WTC11 (cell line): ENCODE measurements around the gene HPS1. TPM values are rescaled to one million over a fixed set of nuclear protein-coding genes. Genes with fewer than 3 reads are reported as not detected.

Source experiments
- ATAC-seq: fragments of 200-7000 bp; cut with Tn5 transposase; 2 replicates; pipeline ENCODE4 v1.10.0; 2021; ENCODE audit warnings: mild to moderate bottlenecking, moderate library complexity
- CTCF ChIA-PET: fragments of 300-600 bp; sonication (Branson Sonifier 250); formaldehyde crosslinking; loops from one replicate; lab custom pipeline; 2021; ENCODE audit warnings: antibody characterized with exemption; lab: Charles Lee
- POLR2A ChIA-PET: fragments of 350-600 bp; sonication (Branson Sonifier 250); formaldehyde crosslinking; loops from one replicate; lab custom pipeline; 2021; ENCODE audit warnings: antibody characterized with exemption; lab: Charles Lee
- DNase-seq: peaks from one replicate; pipeline ENCODE4 v3.0.0; 2021; ENCODE audit warnings: low spot score
- H3K27ac Mint-ChIP-seq: 2 replicates; pipeline ENCODE4 v1.8.0; 2021; ENCODE audit warnings: mixed read lengths
- H3K27me3 Mint-ChIP-seq: 2 replicates; pipeline ENCODE4 v1.8.0; 2021; ENCODE audit warnings: low read depth, mild to moderate bottlenecking, moderate library complexity, mixed read lengths
- H3K36me3 Mint-ChIP-seq: 2 replicates; pipeline ENCODE4 v1.8.0; 2021; ENCODE audit warnings: mixed read lengths
- H3K4me1 Mint-ChIP-seq: 2 replicates; pipeline ENCODE4 v1.8.0; 2022; ENCODE audit warnings: mixed read lengths
- H3K4me3 Mint-ChIP-seq: 2 replicates; pipeline ENCODE4 v1.8.0; 2021; ENCODE audit warnings: mild to moderate bottlenecking, moderate library complexity, mixed read lengths
- H3K9me3 Mint-ChIP-seq: 2 replicates; pipeline ENCODE4 v1.8.0; 2021; ENCODE audit warnings: mixed read lengths
- AR ChIP-seq: fragments of 250-450 bp; sonication (Bioruptor Pico); IDR thresholded peaks from 2 replicates; pipeline ENCODE4 v1.9.0; 2021; ENCODE audit warnings: mild to moderate bottlenecking
- CREB1 ChIP-seq: sonication (generic); formaldehyde crosslinking; IDR thresholded peaks from 2 replicates; pipeline ENCODE4 v1.8.0; 2023; ENCODE audit warnings: mild to moderate bottlenecking, missing genetic modification reagents
- FOXP1 ChIP-seq: sonication (generic); formaldehyde crosslinking; IDR thresholded peaks from 2 replicates; pipeline ENCODE4 v1.8.0; 2022; ENCODE audit warnings: missing genetic modification reagents, mild to moderate bottlenecking, moderate library complexity, borderline replicate concordance
- OVOL2 ChIP-seq: fragments of 250-450 bp; sonication (Bioruptor Pico); IDR thresholded peaks from 2 replicates; pipeline ENCODE4 v1.9.0; 2021; ENCODE audit warnings: mild to moderate bottlenecking, borderline replicate concordance
- TEAD1 ChIP-seq: sonication (generic); formaldehyde crosslinking; IDR thresholded peaks from 2 replicates; pipeline ENCODE4 v1.8.0; 2022; ENCODE audit warnings: mild to moderate bottlenecking, missing genetic modification reagents
- ZNF138 ChIP-seq: sonication (generic); formaldehyde crosslinking; conservative IDR thresholded peaks from 2 replicates; pipeline ENCODE4 v1.8.1; 2022; ENCODE audit warnings: mild to moderate bottlenecking, moderate library complexity, missing genetic modification reagents
- ZNF423 ChIP-seq: fragments of 250-450 bp; sonication (Bioruptor Pico); IDR thresholded peaks from 2 replicates; pipeline ENCODE4 v2.1.2; 2022; ENCODE audit warnings: mild to moderate bottlenecking, moderate library complexity
- total RNA-seq: library from RNA; stranded (reverse); gene quantifications from 3 replicates; pipeline ENCODE4 v1.2.3, GENCODE V29; 2021
- TF ChIP-seq, protein P1 (sequence below): sonication (generic); formaldehyde crosslinking; IDR thresholded peaks from 2 replicates; pipeline ENCODE4 v1.8.1; 2022; ENCODE audit warnings: low read depth, mild to moderate bottlenecking, moderate library complexity, missing genetic modification reagents, borderline replicate concordance
- TF ChIP-seq, protein P2 (sequence below): sonication (generic); formaldehyde crosslinking; IDR thresholded peaks from 2 replicates; pipeline ENCODE4 v1.8.0; 2023; ENCODE audit warnings: missing genetic modification reagents, mild to moderate bottlenecking, borderline replicate concordance
- TF ChIP-seq, protein P3 (sequence below): sonication (generic); formaldehyde crosslinking; IDR thresholded peaks from 2 replicates; pipeline ENCODE4 v1.8.1; 2022; ENCODE audit warnings: mild to moderate bottlenecking, moderate library complexity, missing genetic modification reagents
- TF ChIP-seq, protein P4 (sequence below): fragments of 200-600 bp; IDR thresholded peaks from 2 replicates; pipeline ENCODE4 v1.8.0; 2022; ENCODE audit warnings: antibody characterized with exemption

The HPS1 gene
- total RNA-seq, 1 experiment from 2014 or later = 49.3 TPM

- TF ChIP-seq CREB1 (CRISPR knock-in tag) = no peak
Observed at GRCh38 chr10:98469001-98469931, 22.5 kb upstream of the HPS1 start (continued).

DNA sequence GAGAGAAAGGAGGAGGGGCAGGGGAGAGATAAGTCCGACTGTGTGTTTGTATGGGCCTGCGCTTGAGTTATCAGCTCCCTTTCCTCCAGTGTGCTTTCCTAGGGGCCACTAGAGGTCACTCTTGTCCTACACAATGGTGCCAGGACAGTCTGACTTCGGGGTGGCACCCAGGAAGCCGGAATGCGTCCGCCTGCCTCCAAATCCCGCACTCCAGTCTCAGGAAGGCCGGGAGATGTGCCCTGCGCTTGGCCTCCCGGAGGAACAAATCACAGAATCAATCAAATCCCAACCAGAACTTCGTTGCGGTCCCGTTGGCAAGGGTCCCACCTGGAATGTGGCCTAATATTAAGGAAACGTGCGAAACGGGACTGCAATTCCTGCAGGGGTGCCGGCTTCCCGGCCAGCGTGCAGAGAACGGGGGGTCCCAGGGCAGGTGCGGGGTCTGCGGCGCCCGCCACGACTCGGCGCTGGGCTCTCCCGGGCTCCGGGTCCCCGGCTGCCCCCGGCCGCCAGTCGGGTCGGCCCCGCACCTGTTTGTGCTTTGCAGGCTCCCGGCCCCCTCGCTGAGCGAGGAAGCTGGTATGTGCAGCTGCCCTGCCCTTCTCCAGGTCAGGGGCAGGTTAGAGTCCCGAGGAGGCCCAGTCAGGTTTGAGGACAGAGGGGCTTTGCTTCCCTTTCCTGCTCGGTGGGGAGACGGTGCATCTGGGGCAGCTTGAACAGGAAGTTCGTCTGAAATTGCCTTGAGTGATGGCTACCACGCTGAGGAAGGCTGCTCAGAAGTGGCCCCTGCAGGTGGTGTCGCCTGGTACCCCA, 21.0 kb upstream of the HPS1 start:
- H3K4me3 Mint-ChIP-seq = peak overlapping the region; percentile 76
- no peak overlapping the region for H3K27ac Mint-ChIP-seq

GRCh38 chr10:98466861-98467505, 20.2 kb upstream of the HPS1 start:
- Mint-ChIP-seq H3K9me3 (no peaks in the 10 kb centered on the region), H3K4me3 (no peak overlapping the region), H3K36me3 (no peaks in the 10 kb centered on the region), H3K27me3 (peaks cover 28% of the 10 kb centered on the region), H3K27ac (no peak overlapping the region), H3K4me1 (peaks cover 35% of the 10 kb centered on the region)
- no peak for ATAC-seq
- no peak for DNase-seq
- ChIA-PET CTCF (interaction anchor here (0.5 to 3.4 kb wide), 65 partner anchors 8 to 855 kb away, joined by 3 to 37 read pairs (median 4); partner anchors contain the start of genes HPS1 and HPSE2), POLR2A (interaction anchor here (0.6 kb wide), 1 partner anchor 964 kb away, joined by 4 read pairs; no protein-coding TSS in a partner anchor)
- TF ChIP-seq FOXP1 (CRISPR knock-in tag) (no peak), OVOL2 (CRISPR knock-in tag) (no peak)
- TF ChIP-seq, protein P1, sequence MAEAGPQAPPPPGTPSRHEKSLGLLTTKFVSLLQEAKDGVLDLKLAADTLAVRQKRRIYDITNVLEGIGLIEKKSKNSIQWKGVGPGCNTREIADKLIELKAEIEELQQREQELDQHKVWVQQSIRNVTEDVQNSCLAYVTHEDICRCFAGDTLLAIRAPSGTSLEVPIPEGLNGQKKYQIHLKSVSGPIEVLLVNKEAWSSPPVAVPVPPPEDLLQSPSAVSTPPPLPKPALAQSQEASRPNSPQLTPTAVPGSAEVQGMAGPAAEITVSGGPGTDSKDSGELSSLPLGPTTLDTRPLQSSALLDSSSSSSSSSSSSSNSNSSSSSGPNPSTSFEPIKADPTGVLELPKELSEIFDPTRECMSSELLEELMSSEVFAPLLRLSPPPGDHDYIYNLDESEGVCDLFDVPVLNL (CRISPR knock-in tag) = no peak
- TF ChIP-seq, protein P2, sequence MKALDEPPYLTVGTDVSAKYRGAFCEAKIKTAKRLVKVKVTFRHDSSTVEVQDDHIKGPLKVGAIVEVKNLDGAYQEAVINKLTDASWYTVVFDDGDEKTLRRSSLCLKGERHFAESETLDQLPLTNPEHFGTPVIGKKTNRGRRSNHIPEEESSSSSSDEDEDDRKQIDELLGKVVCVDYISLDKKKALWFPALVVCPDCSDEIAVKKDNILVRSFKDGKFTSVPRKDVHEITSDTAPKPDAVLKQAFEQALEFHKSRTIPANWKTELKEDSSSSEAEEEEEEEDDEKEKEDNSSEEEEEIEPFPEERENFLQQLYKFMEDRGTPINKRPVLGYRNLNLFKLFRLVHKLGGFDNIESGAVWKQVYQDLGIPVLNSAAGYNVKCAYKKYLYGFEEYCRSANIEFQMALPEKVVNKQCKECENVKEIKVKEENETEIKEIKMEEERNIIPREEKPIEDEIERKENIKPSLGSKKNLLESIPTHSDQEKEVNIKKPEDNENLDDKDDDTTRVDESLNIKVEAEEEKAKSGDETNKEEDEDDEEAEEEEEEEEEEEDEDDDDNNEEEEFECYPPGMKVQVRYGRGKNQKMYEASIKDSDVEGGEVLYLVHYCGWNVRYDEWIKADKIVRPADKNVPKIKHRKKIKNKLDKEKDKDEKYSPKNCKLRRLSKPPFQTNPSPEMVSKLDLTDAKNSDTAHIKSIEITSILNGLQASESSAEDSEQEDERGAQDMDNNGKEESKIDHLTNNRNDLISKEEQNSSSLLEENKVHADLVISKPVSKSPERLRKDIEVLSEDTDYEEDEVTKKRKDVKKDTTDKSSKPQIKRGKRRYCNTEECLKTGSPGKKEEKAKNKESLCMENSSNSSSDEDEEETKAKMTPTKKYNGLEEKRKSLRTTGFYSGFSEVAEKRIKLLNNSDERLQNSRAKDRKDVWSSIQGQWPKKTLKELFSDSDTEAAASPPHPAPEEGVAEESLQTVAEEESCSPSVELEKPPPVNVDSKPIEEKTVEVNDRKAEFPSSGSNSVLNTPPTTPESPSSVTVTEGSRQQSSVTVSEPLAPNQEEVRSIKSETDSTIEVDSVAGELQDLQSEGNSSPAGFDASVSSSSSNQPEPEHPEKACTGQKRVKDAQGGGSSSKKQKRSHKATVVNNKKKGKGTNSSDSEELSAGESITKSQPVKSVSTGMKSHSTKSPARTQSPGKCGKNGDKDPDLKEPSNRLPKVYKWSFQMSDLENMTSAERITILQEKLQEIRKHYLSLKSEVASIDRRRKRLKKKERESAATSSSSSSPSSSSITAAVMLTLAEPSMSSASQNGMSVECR (CRISPR knock-in tag) = no peak

More for the DNA sequence above, 21.0 kb upstream of the HPS1 start:
- Mint-ChIP-seq H3K4me1 (peaks cover 42% of the 10 kb centered on the region), H3K27me3 (peaks cover 28% of the 10 kb centered on the region), H3K9me3 (no peaks in the 10 kb centered on the region)
- ChIA-PET POLR2A (no interaction called here), CTCF (interaction anchor here (0.5 to 3.4 kb wide), 66 partner anchors 8 to 854 kb away, joined by 3 to 37 read pairs (median 4); partner anchors contain the start of genes HPS1 and HPSE2)
- peak; percentile 92 for ATAC-seq
- TF ChIP-seq ZNF423 (0 out of 2 replicates have a peak, but pooled peaks have one; percentile 41), AR (CRISPR knock-in tag) (no peak), ZNF138 (CRISPR knock-in tag) (no peak), TEAD1 (0 out of 2 replicates have a peak, but pooled peaks have one; percentile 19)
- TF ChIP-seq, protein P3, sequence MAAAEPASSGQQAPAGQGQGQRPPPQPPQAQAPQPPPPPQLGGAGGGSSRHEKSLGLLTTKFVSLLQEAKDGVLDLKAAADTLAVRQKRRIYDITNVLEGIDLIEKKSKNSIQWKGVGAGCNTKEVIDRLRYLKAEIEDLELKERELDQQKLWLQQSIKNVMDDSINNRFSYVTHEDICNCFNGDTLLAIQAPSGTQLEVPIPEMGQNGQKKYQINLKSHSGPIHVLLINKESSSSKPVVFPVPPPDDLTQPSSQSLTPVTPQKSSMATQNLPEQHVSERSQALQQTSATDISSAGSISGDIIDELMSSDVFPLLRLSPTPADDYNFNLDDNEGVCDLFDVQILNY (CRISPR knock-in tag) = 0 out of 2 replicates have a peak, but pooled peaks have one; percentile 43
- TF ChIP-seq, protein P4, sequence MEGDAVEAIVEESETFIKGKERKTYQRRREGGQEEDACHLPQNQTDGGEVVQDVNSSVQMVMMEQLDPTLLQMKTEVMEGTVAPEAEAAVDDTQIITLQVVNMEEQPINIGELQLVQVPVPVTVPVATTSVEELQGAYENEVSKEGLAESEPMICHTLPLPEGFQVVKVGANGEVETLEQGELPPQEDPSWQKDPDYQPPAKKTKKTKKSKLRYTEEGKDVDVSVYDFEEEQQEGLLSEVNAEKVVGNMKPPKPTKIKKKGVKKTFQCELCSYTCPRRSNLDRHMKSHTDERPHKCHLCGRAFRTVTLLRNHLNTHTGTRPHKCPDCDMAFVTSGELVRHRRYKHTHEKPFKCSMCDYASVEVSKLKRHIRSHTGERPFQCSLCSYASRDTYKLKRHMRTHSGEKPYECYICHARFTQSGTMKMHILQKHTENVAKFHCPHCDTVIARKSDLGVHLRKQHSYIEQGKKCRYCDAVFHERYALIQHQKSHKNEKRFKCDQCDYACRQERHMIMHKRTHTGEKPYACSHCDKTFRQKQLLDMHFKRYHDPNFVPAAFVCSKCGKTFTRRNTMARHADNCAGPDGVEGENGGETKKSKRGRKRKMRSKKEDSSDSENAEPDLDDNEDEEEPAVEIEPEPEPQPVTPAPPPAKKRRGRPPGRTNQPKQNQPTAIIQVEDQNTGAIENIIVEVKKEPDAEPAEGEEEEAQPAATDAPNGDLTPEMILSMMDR = peak; percentile 65
- TF ChIP-seq, all 79 proteins: peak for 4
- DNase-seq = peak; percentile 68
- no peaks in the 10 kb centered on the region for H3K36me3 Mint-ChIP-seq
